Measurements from ENCODE around the gene ELOVL2.

- TF ChIP-seq CTCF (conservative IDR thresholded peaks at IDR 0.05; ENCODE audit: low read length) (no peak), EZH2phosphoT487 (IDR thresholded peaks at IDR 0.05; ENCODE audit: borderline replicate concordance, low read depth, low read length) (no peak)
Measured at GRCh38 chr6:10981409-10981808, 62.7 kb downstream of the ELOVL2 start.

Measured in OCI-LY7 (cell line).